Mesothelial cell of epicardium (in vitro differentiated cells): ENCODE data around the gene LSM14A. TPM values are rescaled to one million over a fixed set of nuclear protein-coding genes. Genes with fewer than 3 reads are reported as not detected.
"Not testable (repeated sequence)": the region's sequence is repeated elsewhere in the genome, so short reads cannot be mapped to it uniquely, and the experiment has no call there.

Experiments used
- DNase-seq, 2 experiments: peaks; one replicate each; pipeline ENCODE4 v3.0.0; 2021; ENCODE audit warnings: low spot score in 2 of 2; ENCODE audit not compliant: unreplicated experiment in 2 of 2
- H3K27ac Mint-ChIP-seq: 2 replicates; pipeline ENCODE4 v1.8.0; 2021; ENCODE audit warnings: mixed read lengths
- H3K27me3 Mint-ChIP-seq: 2 replicates; pipeline ENCODE4 v1.8.0; 2021; ENCODE audit warnings: low read depth, mixed read lengths
- H3K36me3 Mint-ChIP-seq: 2 replicates; pipeline ENCODE4 v1.8.0; 2021; ENCODE audit warnings: mixed read lengths
- H3K4me1 Mint-ChIP-seq: 2 replicates; pipeline ENCODE4 v1.8.0; 2021; ENCODE audit warnings: mixed read lengths
- H3K4me3 Mint-ChIP-seq: 2 replicates; pipeline ENCODE4 v1.8.0; 2021; ENCODE audit warnings: mild to moderate bottlenecking, moderate library complexity, mixed read lengths
- H3K9me3 Mint-ChIP-seq: 2 replicates; pipeline ENCODE4 v1.8.0; 2021; ENCODE audit warnings: mixed read lengths
- CTCF ChIP-seq: fragments of 200-600 bp; sonication (generic); IDR thresholded peaks from one replicate; pipeline ENCODE4 v1.5.0; 2021; ENCODE audit warnings: antibody characterized with exemption; ENCODE audit not compliant: unreplicated experiment
- total RNA-seq: library from RNA; stranded (reverse); gene quantifications from 3 replicates; pipeline ENCODE4 v1.2.1, GENCODE V29; 2021

LSM14A gene
- total RNA-seq, 1 donor from 2014 or later = 153 TPM

DNA sequence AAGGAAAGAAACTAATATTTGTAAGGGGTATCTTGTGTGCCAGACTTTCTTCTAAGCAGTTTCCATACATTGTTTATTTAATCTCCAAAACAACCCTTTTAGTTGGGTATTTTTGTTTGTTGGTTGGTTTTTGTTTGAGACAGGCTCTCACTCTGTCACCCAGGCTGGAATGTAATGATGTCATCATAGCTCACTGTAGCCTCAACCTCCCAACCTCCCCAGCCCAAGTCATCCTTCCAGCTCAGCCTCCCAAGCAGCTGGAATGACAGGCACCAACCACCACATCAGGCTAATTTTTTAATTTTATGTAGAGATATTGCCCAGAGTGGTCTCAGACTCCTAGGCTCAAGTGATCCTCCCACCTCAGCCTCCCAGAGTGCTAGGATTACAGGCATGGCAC lies 41.2 kb upstream of the LSM14A start:
- H3K27me3 Mint-ChIP-seq = no peaks in the 10 kb centered on the region

GRCh38 chr19:34132145-34132544 lies 40.2 kb upstream of the LSM14A start:
- not testable (repeated sequence) for H3K27ac Mint-ChIP-seq, DNase-seq, H3K9me3 Mint-ChIP-seq, H3K27me3 Mint-ChIP-seq, H3K36me3 Mint-ChIP-seq, H3K4me3 Mint-ChIP-seq, H3K4me1 Mint-ChIP-seq

More for the DNA sequence above, 41.2 kb upstream of the LSM14A start:
- Mint-ChIP-seq H3K4me3 (no peak overlapping the region), H3K4me1 (peaks cover 4% of the 10 kb centered on the region), H3K9me3 (no peaks in the 10 kb centered on the region), H3K27ac (no peak overlapping the region), H3K36me3 (no peaks in the 10 kb centered on the region)
- DNase-seq = no peak
- no peak for TF ChIP-seq CTCF

- not testable (repeated sequence) for H3K4me3 Mint-ChIP-seq, H3K27me3 Mint-ChIP-seq, H3K4me1 Mint-ChIP-seq, H3K27ac Mint-ChIP-seq, H3K36me3 Mint-ChIP-seq, H3K9me3 Mint-ChIP-seq, DNase-seq
Observed at GRCh38 chr19:34132706-34133105, 39.6 kb upstream of the LSM14A start.

- Mint-ChIP-seq H3K4me3 (peak overlapping the region; percentile 86), H3K27ac (peak overlapping the region; percentile 94), H3K4me1 (peaks cover 4% of the 10 kb centered on the region), H3K9me3 (no peaks in the 10 kb centered on the region), H3K36me3 (no peaks in the 10 kb centered on the region), H3K27me3 (no peaks in the 10 kb centered on the region)
- TF ChIP-seq CTCF = no peak
- peak; percentile 45 to 69 for DNase-seq
Observed at GRCh38 chr19:34134190-34135053, 37.9 kb upstream of the LSM14A start.

GRCh38 chr19:34135054-34135800 lies 37.1 kb upstream of the LSM14A start:
- peaks cover 4% of the 10 kb centered on the region for H3K4me1 Mint-ChIP-seq
- H3K27ac Mint-ChIP-seq = peak overlapping the region; percentile 94
- H3K27me3 Mint-ChIP-seq = no peaks in the 10 kb centered on the region
- no peak for TF ChIP-seq CTCF
- H3K36me3 Mint-ChIP-seq = no peaks in the 10 kb centered on the region
- H3K9me3 Mint-ChIP-seq = no peaks in the 10 kb centered on the region
- DNase-seq = no peak
- peak overlapping the region; percentile 86 for H3K4me3 Mint-ChIP-seq

DNA sequence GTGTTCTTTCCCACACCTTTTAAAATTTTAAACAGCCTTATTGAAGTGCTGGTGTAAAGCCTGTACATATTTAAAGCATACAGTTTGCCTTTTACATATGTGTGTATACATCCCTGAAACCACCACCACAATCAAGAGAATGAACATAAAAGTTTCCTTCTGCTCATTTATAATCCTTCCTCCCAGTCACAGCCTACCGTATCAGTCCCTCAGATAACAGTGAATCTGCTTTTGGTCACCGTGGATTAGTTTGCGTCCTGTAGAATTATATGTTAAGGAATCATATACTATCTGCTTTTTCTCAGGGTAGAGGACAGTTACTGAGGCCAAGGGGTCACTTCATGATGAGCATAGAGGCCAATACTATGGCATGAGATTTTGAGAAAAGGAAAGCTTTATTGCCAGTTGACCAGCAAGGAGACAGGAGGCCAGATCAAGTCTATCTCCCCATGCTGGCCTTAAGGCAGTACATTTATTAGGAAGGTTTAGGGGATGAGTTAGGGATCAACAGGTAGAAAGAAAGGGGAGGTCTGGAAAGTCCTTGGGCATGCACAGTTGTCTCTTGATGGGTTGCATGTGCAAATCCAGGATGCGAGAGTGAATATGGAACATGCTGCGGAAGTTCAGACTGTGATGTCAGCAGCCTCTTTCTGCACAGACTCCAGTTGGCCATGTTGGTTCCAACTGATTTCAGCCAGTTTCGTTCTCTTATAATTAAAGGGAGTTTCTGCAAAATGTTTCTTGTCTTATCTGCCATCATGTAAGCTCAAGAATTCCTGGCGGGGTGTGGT lies 36.3 kb upstream of the LSM14A start:
- Mint-ChIP-seq H3K36me3 (no peaks in the 10 kb centered on the region), H3K27ac (peak overlapping the region; percentile 37), H3K4me3 (peak overlapping the region; percentile 86), H3K9me3 (no peaks in the 10 kb centered on the region), H3K27me3 (no peaks in the 10 kb centered on the region), H3K4me1 (peaks cover 4% of the 10 kb centered on the region)
- TF ChIP-seq CTCF = no peak
- no peak for DNase-seq
